Mucosa of stomach (tissue), 1 donor: ENCODE data around the gene TGM3.

Experiments
- H3K27me3 ChIP-seq: one replicate; pipeline ENCODE4 v1.7.0; 2013; ENCODE audit warnings: mild to moderate bottlenecking, low read length; ENCODE audit not compliant: control insufficient read depth, insufficient read depth
- H3K36me3 ChIP-seq: one replicate; pipeline ENCODE4 v1.7.0; 2013; ENCODE audit warnings: low read length; ENCODE audit not compliant: control insufficient read depth, insufficient read depth
- H3K4me1 ChIP-seq: one replicate; pipeline ENCODE4 v1.7.0; 2013; ENCODE audit warnings: mild to moderate bottlenecking, low read length; ENCODE audit not compliant: control insufficient read depth, insufficient read depth
- H3K4me3 ChIP-seq: one replicate; pipeline ENCODE4 v1.7.0; 2013; ENCODE audit warnings: low read length
- H3K9ac ChIP-seq: one replicate; pipeline ENCODE4 v1.7.0; 2013; ENCODE audit warnings: mild to moderate bottlenecking, low read length, moderate library complexity
- H3K9me3 ChIP-seq: one replicate; pipeline ENCODE4 v1.7.0; 2013; ENCODE audit warnings: mild to moderate bottlenecking, low read length, moderate library complexity; ENCODE audit not compliant: control insufficient read depth
- donor health status: Pancreatic carcinoma.

Gene TGM3

DNA sequence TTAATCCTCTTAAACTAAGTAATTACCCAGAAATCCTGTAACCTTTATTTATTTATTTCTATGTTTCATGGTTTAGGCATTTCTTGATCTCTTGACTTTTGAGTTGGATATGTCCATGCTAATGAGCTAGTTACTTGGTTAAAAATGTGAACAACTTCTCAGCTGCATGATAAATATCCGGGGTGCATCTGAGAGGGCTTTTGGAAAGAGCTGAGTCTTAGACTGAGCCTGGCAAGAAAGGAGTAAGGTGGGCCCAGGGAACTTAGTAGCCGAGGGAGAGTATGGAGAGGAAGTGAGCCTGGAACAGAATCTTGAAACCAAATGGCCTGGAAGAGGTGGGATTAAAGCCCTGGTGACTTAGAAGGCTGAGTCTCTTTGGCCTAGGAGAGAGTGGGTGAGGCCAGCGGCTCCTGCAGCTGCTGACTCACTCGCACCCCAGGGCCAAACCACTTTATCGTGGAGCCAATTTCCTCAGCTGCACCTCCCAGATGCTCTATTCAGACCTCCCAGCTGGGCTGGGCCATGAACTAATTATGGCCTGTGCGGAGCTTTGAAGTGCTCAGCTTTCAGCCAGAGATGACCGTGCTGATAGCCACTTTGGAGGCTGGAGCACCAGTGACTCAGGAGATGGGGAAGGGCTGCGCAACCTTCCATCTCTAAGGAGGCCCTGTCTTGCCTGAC lies 19.1 kb downstream of the TGM3 start:
- Histone ChIP-seq H3K4me3 (no peak overlapping the region), H3K4me1 (peaks cover 7% of the 10 kb centered on the region), H3K27me3 (no peaks in the 10 kb centered on the region), H3K36me3 (no peaks in the 10 kb centered on the region), H3K9ac (no peak overlapping the region), H3K9me3 (no peaks in the 10 kb centered on the region)

DNA sequence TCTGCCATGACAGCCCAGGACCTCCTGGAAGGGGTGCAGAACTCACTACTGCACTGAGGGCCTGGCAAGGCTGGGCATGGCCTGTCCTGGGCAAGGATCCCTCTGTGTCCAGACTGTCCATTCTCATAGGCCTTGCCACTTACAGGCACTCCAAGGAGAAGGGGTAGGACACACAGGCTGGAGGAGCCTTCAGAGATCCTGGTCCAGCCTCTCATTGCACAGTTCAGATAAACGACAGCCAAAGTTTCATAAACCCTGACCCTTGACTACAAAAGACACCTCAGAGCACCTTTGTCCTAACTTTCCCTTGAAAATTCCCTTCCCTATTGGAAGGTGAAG lies 19.6 kb downstream of the TGM3 start:
- Histone ChIP-seq H3K9ac (no peak overlapping the region), H3K4me3 (no peak overlapping the region), H3K9me3 (no peaks in the 10 kb centered on the region), H3K36me3 (no peaks in the 10 kb centered on the region), H3K27me3 (no peaks in the 10 kb centered on the region), H3K4me1 (peaks cover 7% of the 10 kb centered on the region)

DNA sequence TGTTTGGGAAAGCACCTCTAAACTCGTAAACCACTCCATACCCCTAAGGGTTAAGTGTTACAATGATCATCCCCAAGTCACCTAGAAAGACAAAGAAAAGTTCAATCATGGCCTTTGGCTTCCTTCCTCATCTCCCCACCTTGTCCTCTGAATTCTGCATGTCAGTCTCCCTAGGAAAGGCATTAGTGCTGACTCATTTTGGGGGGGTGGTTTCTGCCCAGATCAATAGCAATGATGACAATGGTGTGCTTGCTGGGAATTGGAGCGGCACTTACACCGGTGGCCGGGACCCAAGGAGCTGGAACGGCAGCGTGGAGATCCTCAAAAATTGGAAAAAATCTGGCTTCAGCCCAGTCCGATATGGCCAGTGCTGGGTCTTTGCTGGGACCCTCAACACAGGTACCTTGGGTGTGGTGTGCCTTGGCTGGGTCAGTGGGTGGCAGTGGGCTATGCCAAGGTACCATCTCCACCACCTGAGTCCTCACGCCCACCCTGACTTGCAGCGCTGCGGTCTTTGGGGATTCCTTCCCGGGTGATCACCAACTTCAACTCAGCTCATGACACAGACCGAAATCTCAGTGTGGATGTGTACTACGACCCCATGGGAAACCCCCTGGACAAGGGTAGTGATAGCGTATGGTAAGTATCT lies 21.2 kb downstream of the TGM3 start:
- H3K4me3 ChIP-seq: no peak overlapping the region
- no peaks in the 10 kb centered on the region for H3K36me3 ChIP-seq
- no peak overlapping the region for H3K9ac ChIP-seq
- H3K9me3 ChIP-seq: no peaks in the 10 kb centered on the region
- no peaks in the 10 kb centered on the region for H3K27me3 ChIP-seq
- H3K4me1 ChIP-seq: peaks cover 7% of the 10 kb centered on the region

DNA sequence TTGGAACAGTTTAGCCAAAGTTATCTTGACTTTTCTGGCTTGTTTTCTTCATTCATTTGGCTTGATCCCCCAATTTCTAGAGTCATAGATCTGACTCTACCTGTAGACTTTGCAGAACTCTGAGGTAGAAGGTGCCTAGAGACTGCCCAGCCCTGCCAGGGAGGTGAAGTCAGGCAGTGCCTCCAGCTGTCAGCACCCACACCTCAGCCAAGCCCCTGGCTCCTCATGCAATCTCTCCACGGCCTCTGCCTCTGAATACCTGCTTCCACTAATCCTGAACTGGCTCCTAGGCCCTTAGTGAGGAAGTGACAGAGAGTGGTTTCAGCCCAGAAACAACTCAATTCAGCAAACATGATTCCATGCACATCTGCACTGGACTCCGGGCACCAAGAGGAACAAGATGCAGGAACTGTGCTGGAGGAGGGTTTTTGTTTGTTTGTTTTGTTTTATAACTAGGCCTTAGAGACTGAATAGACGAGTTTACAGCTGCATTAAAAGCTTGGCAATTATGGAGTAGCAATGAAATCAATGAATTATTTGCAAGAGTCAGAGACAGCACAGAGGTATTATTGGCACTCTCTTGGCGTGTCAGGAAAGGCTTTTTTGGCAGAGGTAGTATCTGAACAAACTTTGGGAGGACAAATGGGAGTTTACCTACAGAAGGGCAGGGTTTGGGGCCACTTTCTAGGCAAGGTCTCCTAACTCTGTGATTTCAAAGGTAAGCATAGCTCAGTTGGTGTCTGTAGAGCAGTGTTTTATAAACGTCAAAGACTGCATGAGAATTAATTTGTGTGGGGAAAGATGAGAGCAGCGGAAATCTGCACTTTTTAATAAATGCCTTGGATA lies 25.2 kb downstream of the TGM3 start:
- Histone ChIP-seq H3K9me3 (no peaks in the 10 kb centered on the region), H3K27me3 (no peaks in the 10 kb centered on the region), H3K36me3 (no peaks in the 10 kb centered on the region), H3K4me3 (no peak overlapping the region), H3K4me1 (no peaks in the 10 kb centered on the region), H3K9ac (no peak overlapping the region)

DNA sequence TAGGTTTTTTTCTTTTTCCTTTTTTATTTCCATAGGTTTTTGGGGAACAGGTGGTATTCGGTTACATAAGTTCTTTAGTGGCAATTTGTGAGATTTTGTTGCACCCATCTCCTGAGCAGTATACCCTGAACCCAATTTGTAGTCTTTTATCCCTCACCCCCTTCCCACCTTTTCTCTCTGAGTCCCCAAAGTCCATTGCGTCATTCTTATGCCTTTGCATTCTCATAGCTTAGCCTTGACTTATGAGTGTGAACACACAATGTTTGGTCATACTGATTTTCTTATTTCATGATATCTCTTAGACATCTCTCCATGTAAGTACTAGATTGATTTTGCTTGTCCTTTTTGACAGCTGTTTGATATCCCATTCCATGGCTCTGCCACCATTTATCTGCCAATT lies 27.2 kb downstream of the TGM3 start:
- no peaks in the 10 kb centered on the region for H3K27me3 ChIP-seq
- H3K36me3 ChIP-seq: no peaks in the 10 kb centered on the region
- no peak overlapping the region for H3K4me3 ChIP-seq
- H3K9me3 ChIP-seq: no peaks in the 10 kb centered on the region
- no peak overlapping the region for H3K9ac ChIP-seq
- no peaks in the 10 kb centered on the region for H3K4me1 ChIP-seq

DNA sequence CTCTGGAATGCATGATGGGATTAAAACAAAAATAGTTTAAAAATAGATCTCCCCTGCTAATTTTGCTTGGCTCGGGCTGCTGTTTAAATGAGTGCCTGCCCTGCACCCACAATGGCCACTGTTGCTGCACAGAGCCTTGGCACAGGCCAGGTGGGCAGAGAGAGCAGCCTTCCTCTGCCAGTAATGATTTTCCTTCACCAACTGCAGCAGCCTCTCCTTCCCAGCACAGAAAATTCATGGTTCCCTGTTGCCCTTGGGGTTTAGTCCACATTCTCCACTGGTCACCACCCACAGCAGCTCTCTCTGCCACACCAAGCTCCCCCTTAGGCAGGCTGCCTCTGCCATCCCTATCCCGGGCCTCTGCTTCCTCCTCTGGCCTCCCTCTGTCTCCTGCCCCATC lies 30.2 kb downstream of the TGM3 start:
- Histone ChIP-seq H3K4me3 (no peak overlapping the region), H3K36me3 (no peaks in the 10 kb centered on the region), H3K4me1 (no peaks in the 10 kb centered on the region), H3K9ac (no peak overlapping the region), H3K9me3 (no peaks in the 10 kb centered on the region), H3K27me3 (no peaks in the 10 kb centered on the region)

DNA sequence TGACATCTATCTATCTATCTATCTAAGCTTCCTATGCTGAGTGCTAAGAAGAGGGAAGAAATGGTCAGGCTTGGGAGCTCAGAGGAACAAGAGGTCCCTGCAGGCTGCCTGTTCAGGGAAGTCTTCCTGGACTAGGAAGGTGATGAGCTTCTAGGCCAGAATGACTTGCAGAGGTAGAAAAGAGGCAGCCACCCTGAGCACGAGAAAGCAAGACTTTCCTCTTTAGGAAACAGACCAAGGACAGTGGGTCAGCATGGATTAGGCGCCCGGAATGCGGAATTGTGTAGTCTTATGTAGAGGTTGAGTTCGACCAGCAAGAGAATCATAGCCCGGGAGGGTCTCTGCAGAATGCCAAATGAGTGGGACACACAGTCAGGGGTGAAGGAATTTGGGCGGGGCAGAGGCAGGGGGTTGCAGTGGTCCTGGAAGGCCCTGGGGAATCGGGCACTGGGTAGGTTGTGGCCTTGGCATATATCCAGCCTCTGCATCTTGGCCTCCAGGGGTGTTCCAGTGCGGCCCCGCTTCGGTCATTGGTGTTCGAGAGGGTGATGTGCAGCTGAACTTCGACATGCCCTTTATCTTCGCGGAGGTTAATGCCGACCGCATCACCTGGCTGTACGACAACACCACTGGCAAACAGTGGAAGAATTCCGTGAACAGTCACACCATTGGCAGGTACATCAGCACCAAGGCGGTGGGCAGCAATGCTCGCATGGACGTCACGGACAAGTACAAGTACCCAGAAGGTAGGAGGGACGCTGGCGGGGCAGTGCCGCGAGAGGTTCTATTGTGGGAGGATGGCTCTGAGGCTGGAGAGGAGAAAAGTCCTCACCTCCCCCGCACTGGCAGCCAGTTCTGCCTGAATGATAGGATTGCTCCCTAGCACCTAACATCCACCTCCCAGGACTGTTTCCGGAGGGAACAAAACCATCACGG lies 32.1 kb downstream of the TGM3 start:
- Histone ChIP-seq H3K27me3 (no peaks in the 10 kb centered on the region), H3K4me3 (no peak overlapping the region), H3K9me3 (no peaks in the 10 kb centered on the region), H3K4me1 (no peaks in the 10 kb centered on the region), H3K9ac (no peak overlapping the region), H3K36me3 (no peaks in the 10 kb centered on the region)

DNA sequence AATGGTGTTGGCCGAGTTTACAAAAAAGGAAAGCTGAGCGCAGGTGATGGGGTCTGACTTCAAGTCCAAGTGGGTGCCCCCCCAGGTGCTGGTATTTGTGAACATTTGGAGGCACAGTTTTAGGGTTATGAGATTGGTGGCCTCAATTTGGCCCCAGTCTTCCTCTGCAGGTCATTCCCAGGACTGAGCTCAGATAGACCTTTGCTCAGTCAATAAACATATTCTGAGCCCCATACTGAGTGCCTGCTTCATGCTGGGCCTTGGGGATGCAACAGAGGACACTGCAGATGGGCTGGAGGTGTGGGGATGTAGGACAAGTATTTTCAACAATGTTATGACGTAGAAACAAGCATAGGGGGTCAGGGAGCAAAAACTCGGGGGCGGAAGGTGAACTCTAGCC lies 33.5 kb downstream of the TGM3 start:
- Histone ChIP-seq H3K9ac (no peak overlapping the region), H3K36me3 (no peaks in the 10 kb centered on the region), H3K27me3 (no peaks in the 10 kb centered on the region), H3K4me3 (no peak overlapping the region), H3K9me3 (no peaks in the 10 kb centered on the region), H3K4me1 (no peaks in the 10 kb centered on the region)

DNA sequence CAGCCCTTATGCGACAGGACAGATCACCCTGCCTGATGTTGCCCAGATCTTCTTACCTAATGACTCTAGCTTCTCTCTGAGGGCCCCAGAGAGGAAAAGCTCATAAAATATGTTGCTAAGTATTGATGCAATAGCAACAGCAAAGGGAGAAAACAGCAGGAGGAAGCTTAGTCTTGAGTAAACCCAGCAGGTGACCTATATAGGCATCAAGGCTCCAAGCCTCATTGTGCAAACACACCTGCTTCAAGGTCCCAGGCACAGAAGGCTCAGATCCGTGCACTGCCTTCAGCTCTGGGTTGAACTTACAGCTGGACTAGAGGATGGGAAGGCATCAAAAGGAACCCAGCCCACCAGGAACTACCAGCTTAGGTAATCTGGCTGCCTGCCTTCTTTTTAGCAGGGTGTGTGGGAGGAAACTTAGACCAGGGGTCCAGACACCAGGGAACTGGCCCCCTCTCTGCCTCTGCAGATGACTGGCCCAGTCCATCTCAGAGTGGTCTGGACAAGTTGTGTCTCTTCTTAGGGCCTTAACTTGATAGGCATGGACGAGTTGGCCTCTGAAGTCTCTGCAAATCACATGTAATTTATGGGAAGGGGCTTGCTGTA lies 34.4 kb downstream of the TGM3 start:
- Histone ChIP-seq H3K27me3 (no peaks in the 10 kb centered on the region), H3K36me3 (no peaks in the 10 kb centered on the region), H3K4me3 (no peak overlapping the region), H3K9me3 (no peaks in the 10 kb centered on the region), H3K9ac (no peak overlapping the region), H3K4me1 (no peaks in the 10 kb centered on the region)

DNA sequence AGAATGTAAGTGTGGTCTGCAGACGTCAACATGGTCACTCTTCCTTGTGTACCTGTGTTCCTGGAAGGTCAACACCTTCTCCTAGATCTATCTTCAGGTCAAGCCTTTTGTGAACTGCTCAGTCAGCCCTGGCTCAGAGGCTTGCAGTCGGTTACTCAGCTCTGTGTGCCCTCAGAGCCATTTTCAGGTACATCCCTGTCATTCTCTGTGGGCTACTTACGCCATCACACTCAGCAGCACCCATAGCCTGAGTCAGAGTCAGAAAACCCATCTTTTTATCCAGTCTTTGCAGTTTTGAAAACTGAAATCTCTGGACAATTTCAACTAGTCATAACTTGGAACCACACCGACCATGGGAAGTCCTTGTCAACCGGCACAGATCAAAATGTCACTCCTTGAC lies 35.3 kb downstream of the TGM3 start:
- Histone ChIP-seq H3K9me3 (no peaks in the 10 kb centered on the region), H3K27me3 (no peaks in the 10 kb centered on the region)

DNA sequence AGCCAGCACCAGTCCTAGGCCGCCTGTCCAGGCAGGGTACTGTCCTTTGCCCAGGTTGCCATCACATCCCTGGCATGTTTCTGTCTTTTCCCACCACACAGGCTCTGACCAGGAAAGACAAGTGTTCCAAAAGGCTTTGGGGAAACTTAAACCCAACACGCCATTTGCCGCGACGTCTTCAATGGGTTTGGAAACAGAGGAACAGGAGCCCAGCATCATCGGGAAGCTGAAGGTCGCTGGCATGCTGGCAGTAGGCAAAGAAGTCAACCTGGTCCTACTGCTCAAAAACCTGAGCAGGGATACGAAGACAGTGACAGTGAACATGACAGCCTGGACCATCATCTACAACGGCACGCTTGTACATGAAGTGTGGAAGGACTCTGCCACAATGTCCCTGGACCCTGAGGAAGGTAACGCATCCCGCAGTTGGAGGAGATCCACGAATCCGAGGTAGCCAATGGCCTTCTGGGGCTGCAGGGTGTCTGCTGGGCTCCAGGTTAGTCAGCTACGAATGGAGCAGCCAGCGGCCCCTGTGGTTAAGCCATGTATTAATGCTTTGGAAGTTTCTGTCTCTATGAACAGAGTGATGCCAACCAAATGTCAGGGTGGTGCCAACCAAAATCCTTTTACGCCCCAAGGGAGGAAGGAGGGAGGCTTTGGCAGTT lies 36.2 kb downstream of the TGM3 start:
- no peak overlapping the region for H3K9ac ChIP-seq
- H3K36me3 ChIP-seq: no peaks in the 10 kb centered on the region
- no peaks in the 10 kb centered on the region for H3K27me3 ChIP-seq
- H3K4me3 ChIP-seq: no peak overlapping the region
- no peaks in the 10 kb centered on the region for H3K9me3 ChIP-seq
- no peaks in the 10 kb centered on the region for H3K4me1 ChIP-seq

More for the DNA sequence above, 35.3 kb downstream of the TGM3 start:
- H3K4me1 ChIP-seq: no peaks in the 10 kb centered on the region
- H3K36me3 ChIP-seq: no peaks in the 10 kb centered on the region
- H3K4me3 ChIP-seq: no peak overlapping the region
- H3K9ac ChIP-seq: no peak overlapping the region
